Measurements from ENCODE around the gene TPT1.

DNA sequence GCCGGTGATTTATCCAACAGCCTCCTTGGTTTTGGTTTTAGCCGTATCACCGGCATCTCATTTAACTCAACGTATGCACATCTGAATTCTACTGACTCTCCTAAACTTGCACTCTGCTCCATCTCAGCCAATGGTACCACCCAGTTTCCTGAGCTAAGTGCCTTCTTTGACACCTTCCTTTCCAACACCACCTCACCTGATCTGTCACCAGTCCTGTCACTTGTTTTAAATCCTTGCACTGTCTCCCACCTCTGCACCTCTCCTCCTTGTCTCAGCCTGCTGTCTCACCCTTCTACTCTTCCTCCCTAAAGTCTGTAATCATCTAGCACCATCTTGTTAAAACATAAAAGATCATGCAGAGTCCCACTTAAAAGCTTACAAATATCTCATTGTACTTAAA lies 28.1 kb upstream of the TPT1 start:
- TF ChIP-seq, protein P1, sequence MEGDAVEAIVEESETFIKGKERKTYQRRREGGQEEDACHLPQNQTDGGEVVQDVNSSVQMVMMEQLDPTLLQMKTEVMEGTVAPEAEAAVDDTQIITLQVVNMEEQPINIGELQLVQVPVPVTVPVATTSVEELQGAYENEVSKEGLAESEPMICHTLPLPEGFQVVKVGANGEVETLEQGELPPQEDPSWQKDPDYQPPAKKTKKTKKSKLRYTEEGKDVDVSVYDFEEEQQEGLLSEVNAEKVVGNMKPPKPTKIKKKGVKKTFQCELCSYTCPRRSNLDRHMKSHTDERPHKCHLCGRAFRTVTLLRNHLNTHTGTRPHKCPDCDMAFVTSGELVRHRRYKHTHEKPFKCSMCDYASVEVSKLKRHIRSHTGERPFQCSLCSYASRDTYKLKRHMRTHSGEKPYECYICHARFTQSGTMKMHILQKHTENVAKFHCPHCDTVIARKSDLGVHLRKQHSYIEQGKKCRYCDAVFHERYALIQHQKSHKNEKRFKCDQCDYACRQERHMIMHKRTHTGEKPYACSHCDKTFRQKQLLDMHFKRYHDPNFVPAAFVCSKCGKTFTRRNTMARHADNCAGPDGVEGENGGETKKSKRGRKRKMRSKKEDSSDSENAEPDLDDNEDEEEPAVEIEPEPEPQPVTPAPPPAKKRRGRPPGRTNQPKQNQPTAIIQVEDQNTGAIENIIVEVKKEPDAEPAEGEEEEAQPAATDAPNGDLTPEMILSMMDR (IDR thresholded peaks at IDR 0.05; ENCODE audit: low read depth, low read length), result no peak
- TF ChIP-seq EZH2phosphoT487 (IDR thresholded peaks at IDR 0.05; ENCODE audit: low read depth), result no peak

Measured in OCI-LY3 (cell line).